Caco-2 (cell line): ENCODE data around the gene PPA1. TPM values are rescaled to one million over a fixed set of nuclear protein-coding genes. Genes with fewer than 3 reads are reported as not detected.

Experiments used
- BruUV-seq: library from RNA; stranded (reverse); fragments of 400-500 nt; replicated peaks from 2 replicates; lab custom pipeline; 2021; lab: Mats Ljungman, UMichigan
- CTCF ChIA-PET: fragments of 300-600 bp; sonication (Branson Sonifier 250); formaldehyde crosslinking; loops from one replicate; lab custom pipeline; 2022; ENCODE audit warnings: antibody characterized with exemption; lab: Charles Lee
- POLR2A ChIA-PET: fragments of 300-600 bp; sonication (Branson Sonifier 250); formaldehyde crosslinking; loops from one replicate; lab custom pipeline; 2022; ENCODE audit warnings: antibody characterized with exemption; lab: Charles Lee
- DNase-seq, 2 experiments: peaks; one replicate each; pipeline versions ENCODE4 v3.0.0 to v3.0.0-alpha.2; 2020 to 2022
- H3K27me3 ChIP-seq: replicated peaks from 2 replicates; pipeline ENCODE4 v1.6.0; 2011; ENCODE audit warnings: low read length; ENCODE audit not compliant: control insufficient read depth, insufficient read depth
- H3K36me3 ChIP-seq: 2 replicates; pipeline ENCODE4 v1.5.1; 2011; ENCODE audit warnings: low read length; ENCODE audit not compliant: control insufficient read depth, insufficient read depth
- H3K4me1 ChIP-seq: fragments of 250-450 bp; sonication (Bioruptor Pico); 2 replicates; pipeline ENCODE4 v1.5.1; 2020; ENCODE audit warnings: mild to moderate bottlenecking
- H3K4me3 ChIP-seq: 2 replicates; pipeline ENCODE4 v1.5.1; 2011; ENCODE audit warnings: low read depth, mild to moderate bottlenecking, control low read depth, low read length
- H3K9me3 ChIP-seq: fragments of 250-450 bp; sonication (Bioruptor Pico); 2 replicates; pipeline ENCODE4 v1.5.1; 2020; ENCODE audit warnings: mild to moderate bottlenecking, moderate library complexity
- H3K27ac Mint-ChIP-seq: one replicate; pipeline ENCODE4 v1.8.0; 2022; ENCODE audit warnings: mixed read lengths; ENCODE audit not compliant: unreplicated experiment
- H3K27me3 Mint-ChIP-seq: one replicate; pipeline ENCODE4 v1.8.0; 2022; ENCODE audit warnings: mixed read lengths; ENCODE audit not compliant: insufficient read depth, unreplicated experiment
- H3K36me3 Mint-ChIP-seq: one replicate; pipeline ENCODE4 v1.8.0; 2022; ENCODE audit warnings: mild to moderate bottlenecking, mixed read lengths; ENCODE audit not compliant: insufficient read depth, unreplicated experiment
- H3K4me1 Mint-ChIP-seq: one replicate; pipeline ENCODE4 v1.8.0; 2022; ENCODE audit warnings: low read depth, mixed read lengths; ENCODE audit not compliant: unreplicated experiment
- H3K4me3 Mint-ChIP-seq: one replicate; pipeline ENCODE4 v1.8.0; 2022; ENCODE audit warnings: mild to moderate bottlenecking, moderate library complexity, mixed read lengths; ENCODE audit not compliant: unreplicated experiment
- H3K9me3 Mint-ChIP-seq: one replicate; pipeline ENCODE4 v1.8.0; 2022; ENCODE audit warnings: mixed read lengths; ENCODE audit not compliant: unreplicated experiment
- intact Hi-C: fragments of 100-400 bp; cut with micrococcal nuclease; formaldehyde crosslinking; loops from one replicate; pipeline ENCODE4 v1.10.0; 2022; ENCODE audit not compliant: unreplicated experiment
- total RNA-seq: library from RNA; stranded (reverse); gene quantifications from 2 replicates; pipeline ENCODE4 v1.2.3, GENCODE V29; 2022
- TF ChIP-seq, protein P1 (sequence below), 2 experiments: fragments of 200-600 bp in 1 of 2; IDR thresholded peaks; 1 replicate in 1 of 2; 2 replicates in 1 of 2; pipeline versions ENCODE4 v1.5.1 to v1.8.0; 2011 to 2022; ENCODE audit warnings: antibody characterized with exemption in 1 of 2, control low read depth in 1 of 2, inconsistent platforms in 1 of 2, low read depth in 1 of 2, low read length in 1 of 2, mild to moderate bottlenecking in 1 of 2, moderate library complexity in 1 of 2; ENCODE audit not compliant: insufficient read depth in 1 of 2, severe bottlenecking in 1 of 2, unreplicated experiment in 1 of 2

Gene PPA1
- total RNA-seq, 1 experiment from 2014 or later, result 350 TPM

DNA sequence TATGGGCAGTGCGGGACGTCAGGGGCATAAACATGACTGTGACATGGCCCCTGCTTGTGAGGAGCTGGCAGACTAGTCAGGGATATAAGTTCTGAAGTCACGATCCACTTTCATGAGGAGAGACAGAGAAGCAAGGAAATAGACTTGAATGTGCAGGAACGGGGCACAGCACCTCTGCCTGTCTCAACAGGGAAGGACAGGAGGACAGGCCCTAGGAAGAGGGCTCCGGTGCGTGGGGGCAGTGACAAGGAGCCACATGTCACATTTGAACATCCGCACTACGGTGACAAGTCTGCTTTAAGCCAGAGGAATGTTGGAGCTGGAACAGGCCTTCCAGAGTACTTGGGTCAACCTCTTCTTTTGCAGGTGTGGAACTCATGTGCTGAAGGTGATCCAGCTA is 43.1 kb downstream of the PPA1 start:
- no TSS peak for BruUV-seq
- H3K36me3 Mint-ChIP-seq, result no peaks in the 10 kb centered on the region
- no peak for DNase-seq
- no peaks in the 10 kb centered on the region for H3K27me3 Mint-ChIP-seq
- peaks cover 4% of the 10 kb centered on the region for H3K4me1 Mint-ChIP-seq
- H3K9me3 Mint-ChIP-seq, result no peaks in the 10 kb centered on the region
- Histone ChIP-seq H3K27me3 (no peaks in the 10 kb centered on the region), H3K4me1 (peaks cover 6% of the 10 kb centered on the region; the same call in 1 of the 2 replicates), H3K36me3 (no peaks in the 10 kb centered on the region), H3K4me3 (no peak overlapping the region), H3K9me3 (no peaks in the 10 kb centered on the region)
- intact Hi-C loops, result no loop called here
- no peak overlapping the region for H3K4me3 Mint-ChIP-seq
- TF ChIP-seq, protein P1, sequence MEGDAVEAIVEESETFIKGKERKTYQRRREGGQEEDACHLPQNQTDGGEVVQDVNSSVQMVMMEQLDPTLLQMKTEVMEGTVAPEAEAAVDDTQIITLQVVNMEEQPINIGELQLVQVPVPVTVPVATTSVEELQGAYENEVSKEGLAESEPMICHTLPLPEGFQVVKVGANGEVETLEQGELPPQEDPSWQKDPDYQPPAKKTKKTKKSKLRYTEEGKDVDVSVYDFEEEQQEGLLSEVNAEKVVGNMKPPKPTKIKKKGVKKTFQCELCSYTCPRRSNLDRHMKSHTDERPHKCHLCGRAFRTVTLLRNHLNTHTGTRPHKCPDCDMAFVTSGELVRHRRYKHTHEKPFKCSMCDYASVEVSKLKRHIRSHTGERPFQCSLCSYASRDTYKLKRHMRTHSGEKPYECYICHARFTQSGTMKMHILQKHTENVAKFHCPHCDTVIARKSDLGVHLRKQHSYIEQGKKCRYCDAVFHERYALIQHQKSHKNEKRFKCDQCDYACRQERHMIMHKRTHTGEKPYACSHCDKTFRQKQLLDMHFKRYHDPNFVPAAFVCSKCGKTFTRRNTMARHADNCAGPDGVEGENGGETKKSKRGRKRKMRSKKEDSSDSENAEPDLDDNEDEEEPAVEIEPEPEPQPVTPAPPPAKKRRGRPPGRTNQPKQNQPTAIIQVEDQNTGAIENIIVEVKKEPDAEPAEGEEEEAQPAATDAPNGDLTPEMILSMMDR (IDR thresholded peaks at IDR 0.05; ENCODE audit: insufficient read depth in 1 of 2, low read depth in 1 of 2, low read length in 1 of 2, severe bottlenecking in 1 of 2, unreplicated experiment in 1 of 2), result no peak
- ChIA-PET POLR2A (no interaction called here), CTCF (interaction anchor here (1.8 kb wide), 1 partner anchor 44 kb away, joined by 8 read pairs; the partner anchor contains the start of gene TYSND1)
- no peak overlapping the region for H3K27ac Mint-ChIP-seq

DNA sequence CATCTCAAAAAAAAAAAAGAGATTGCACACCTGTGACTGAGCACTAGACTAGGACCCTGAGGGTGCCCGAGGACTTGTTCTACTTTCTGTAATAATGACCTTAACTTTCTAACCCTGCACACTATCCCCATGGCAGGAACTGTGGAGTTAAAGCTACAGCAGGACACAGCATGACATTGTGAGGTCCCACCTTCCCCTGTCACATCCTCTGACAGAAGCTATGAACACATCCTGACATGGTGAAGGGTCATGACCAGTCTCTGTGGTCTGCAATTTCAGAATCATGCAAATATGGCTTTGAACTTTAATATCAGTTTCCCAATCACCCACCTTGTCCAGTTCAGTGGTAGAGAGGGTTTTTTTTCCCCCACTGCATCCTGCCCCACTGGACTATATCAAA is 44.5 kb downstream of the PPA1 start:
- Mint-ChIP-seq H3K27me3 (peaks cover 3% of the 10 kb centered on the region), H3K9me3 (no peaks in the 10 kb centered on the region), H3K27ac (no peak overlapping the region), H3K4me3 (no peak overlapping the region), H3K4me1 (peaks cover 4% of the 10 kb centered on the region), H3K36me3 (no peaks in the 10 kb centered on the region)
- Histone ChIP-seq H3K27me3 (no peaks in the 10 kb centered on the region), H3K4me3 (no peak overlapping the region), H3K36me3 (no peaks in the 10 kb centered on the region), H3K4me1 (peaks cover 6% of the 10 kb centered on the region; the same call in 1 of the 2 replicates), H3K9me3 (no peaks in the 10 kb centered on the region)
- intact Hi-C loops, result no loop called here
- ChIA-PET POLR2A (interaction anchor here (1.0 kb wide), 1 partner anchor 42 kb away, joined by 3 read pairs; the partner anchor contains the start of gene TYSND1), CTCF (interaction anchor here (0.6 kb wide), 1 partner anchor 35 kb away, joined by 3 read pairs; no protein-coding TSS in a partner anchor)
- no TSS peak for BruUV-seq
- TF ChIP-seq, protein P1 (IDR thresholded peaks at IDR 0.05; ENCODE audit: insufficient read depth in 1 of 2, low read depth in 1 of 2, low read length in 1 of 2, severe bottlenecking in 1 of 2, unreplicated experiment in 1 of 2), result no peak
- DNase-seq, result no peak

DNA sequence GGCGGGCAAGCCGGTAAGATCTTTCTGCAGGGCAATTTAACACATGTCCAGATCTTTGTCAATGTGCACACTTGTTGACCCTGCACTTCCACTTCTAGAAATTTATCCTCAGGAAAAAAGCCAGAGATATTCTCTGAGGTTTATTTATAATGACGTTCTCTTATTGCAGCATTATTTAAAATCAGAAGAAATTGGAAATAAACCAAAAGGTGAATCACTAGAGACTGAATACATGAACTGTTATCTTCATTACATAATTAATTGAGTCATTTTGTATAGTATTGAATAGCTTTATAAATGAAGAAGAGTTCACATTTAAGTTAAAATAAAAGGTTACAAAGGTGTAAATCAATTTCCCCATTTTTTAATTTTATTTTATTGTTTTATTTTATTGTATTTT is 46.7 kb downstream of the PPA1 start:
- TF ChIP-seq, protein P1 (IDR thresholded peaks at IDR 0.05; ENCODE audit: insufficient read depth in 1 of 2, low read depth in 1 of 2, low read length in 1 of 2, severe bottlenecking in 1 of 2, unreplicated experiment in 1 of 2), result no peak
- ChIA-PET POLR2A (no interaction called here), CTCF (interaction anchor here (1.0 kb wide), 1 partner anchor 178 kb away, joined by 3 read pairs; no protein-coding TSS in a partner anchor)
- Mint-ChIP-seq H3K4me3 (no peak overlapping the region), H3K4me1 (no peaks in the 10 kb centered on the region), H3K27me3 (peaks cover 8% of the 10 kb centered on the region), H3K27ac (no peak overlapping the region), H3K9me3 (no peaks in the 10 kb centered on the region), H3K36me3 (no peaks in the 10 kb centered on the region)
- H3K4me3 ChIP-seq, result no peak overlapping the region
- H3K27me3 ChIP-seq, result no peaks in the 10 kb centered on the region
- H3K36me3 ChIP-seq, result no peaks in the 10 kb centered on the region
- H3K4me1 ChIP-seq, result no peaks in the 10 kb centered on the region
- DNase-seq, result no peak
- intact Hi-C loops, result no loop called here
- no peaks in the 10 kb centered on the region for H3K9me3 ChIP-seq
- no TSS peak for BruUV-seq
